Breast epithelium (tissue), 4 donors: ENCODE measurements around the gene GPSM3. TPM values are rescaled to one million over a fixed set of nuclear protein-coding genes. Genes with fewer than 3 reads are reported as not detected.
"Not testable (repeated sequence)": the region's sequence is repeated elsewhere in the genome, so short reads cannot be mapped to it uniquely, and the experiment has no call there.

Experiments
- DNase-seq, 2 donors: peaks; one replicate each; pipeline ENCODE4 v3.0.0-alpha.2; 2019; ENCODE audit warnings: low spot score in 2 of 2
- H3K27ac ChIP-seq, 2 donors: fragments of 200-600 bp; sonication (generic) in 1 of 2; one replicate each; pipeline ENCODE4 v1.5.1; 2016 to 2019; ENCODE audit warnings: mild to moderate bottlenecking in 1 of 2
- H3K27me3 ChIP-seq, 2 donors: fragments of 200-600 bp; sonication (generic) in 1 of 2; one replicate each; pipeline versions ENCODE4 v1.5.1 to v1.6.0; 2017 to 2019; ENCODE audit warnings: control low read depth in 1 of 2, mild to moderate bottlenecking in 1 of 2
- H3K36me3 ChIP-seq: fragments of 200-600 bp; one replicate; pipeline ENCODE4 v1.5.1; 2019
- H3K4me1 ChIP-seq, 2 donors: fragments of 200-600 bp; sonication (generic); one replicate each; pipeline ENCODE4 v1.5.1; 2016 to 2019; ENCODE audit warnings: control low read depth in 1 of 2
- H3K4me3 ChIP-seq, 3 donors: fragments of 200-600 bp; sonication (generic); 1 replicate in 2 of 3; 2 replicates in 1 of 3; pipeline ENCODE4 v1.5.1; 2016 to 2019; ENCODE audit warnings: mild to moderate bottlenecking in 3 of 3, moderate library complexity in 2 of 3
- H3K9me3 ChIP-seq, 2 donors: fragments of 200-600 bp; sonication (generic) in 1 of 2; one replicate each; pipeline ENCODE4 v1.5.1; 2016 to 2019; ENCODE audit warnings: control low read depth in 1 of 2
- POLR2AphosphoS5 ChIP-seq, 3 donors: sonication (generic); formaldehyde crosslinking; IDR thresholded peaks; one replicate each; pipeline ENCODE4 v1.6.1; 2017; ENCODE audit warnings: antibody characterized with exemption in 3 of 3
- intact Hi-C: fragments of 100-400 bp; cut with DNase I; formaldehyde crosslinking; loops from one replicate; pipeline ENCODE4 v1.15.1; 2023; ENCODE audit warnings: low total_unique reads
- total RNA-seq, 3 donors: library from RNA; depleted of rRNA; stranded (reverse); fragments of >200 nt; gene quantifications; one replicate each; pipeline ENCODE4 v1.1.0, GENCODE V29; 2016
- TF ChIP-seq, protein P1 (sequence below), 3 donors: fragments of 450-650 bp; IDR thresholded peaks; one replicate each; pipeline ENCODE4 v1.5.1; 2016 to 2017; ENCODE audit warnings: antibody characterized with exemption in 3 of 3, mild to moderate bottlenecking in 3 of 3, moderate library complexity in 3 of 3

GPSM3 gene
- total RNA-seq, 3 donors from 2014 or later = 8.2 to 18.2 (median 11.3) TPM

- H3K27me3 ChIP-seq = no peaks in the 10 kb centered on the region
These were observed 45.8 kb downstream of the GPSM3 start for GRCh38 chr6:32146687-32147086.

DNA sequence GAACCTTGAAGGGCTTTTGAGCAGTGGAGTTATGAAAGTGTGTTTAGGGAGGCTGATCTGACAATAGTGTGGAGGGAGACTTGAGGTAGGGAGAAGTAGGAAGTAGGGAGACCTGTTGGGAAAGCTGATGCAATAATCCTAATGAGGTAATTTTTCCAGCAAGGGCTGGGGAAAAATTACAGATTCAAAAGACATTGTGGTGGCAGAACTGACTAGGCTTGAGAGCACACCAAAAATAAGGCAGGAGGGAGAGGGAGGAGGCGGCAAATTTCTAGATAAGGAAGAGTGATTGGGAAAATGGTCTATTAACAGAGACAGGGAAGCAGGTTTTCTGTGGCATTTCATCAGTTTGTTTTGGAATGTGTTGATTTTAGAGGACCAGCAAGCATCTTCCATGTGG, 46.2 kb downstream of the GPSM3 start:
- Histone ChIP-seq H3K9me3 (no peaks in the 10 kb centered on the region), H3K4me3 (no peak overlapping the region), H3K27me3 (no peaks in the 10 kb centered on the region), H3K4me1 (no peaks in the 10 kb centered on the region), H3K36me3 (no peaks in the 10 kb centered on the region), H3K27ac (no peak overlapping the region)
- TF ChIP-seq, protein P1, sequence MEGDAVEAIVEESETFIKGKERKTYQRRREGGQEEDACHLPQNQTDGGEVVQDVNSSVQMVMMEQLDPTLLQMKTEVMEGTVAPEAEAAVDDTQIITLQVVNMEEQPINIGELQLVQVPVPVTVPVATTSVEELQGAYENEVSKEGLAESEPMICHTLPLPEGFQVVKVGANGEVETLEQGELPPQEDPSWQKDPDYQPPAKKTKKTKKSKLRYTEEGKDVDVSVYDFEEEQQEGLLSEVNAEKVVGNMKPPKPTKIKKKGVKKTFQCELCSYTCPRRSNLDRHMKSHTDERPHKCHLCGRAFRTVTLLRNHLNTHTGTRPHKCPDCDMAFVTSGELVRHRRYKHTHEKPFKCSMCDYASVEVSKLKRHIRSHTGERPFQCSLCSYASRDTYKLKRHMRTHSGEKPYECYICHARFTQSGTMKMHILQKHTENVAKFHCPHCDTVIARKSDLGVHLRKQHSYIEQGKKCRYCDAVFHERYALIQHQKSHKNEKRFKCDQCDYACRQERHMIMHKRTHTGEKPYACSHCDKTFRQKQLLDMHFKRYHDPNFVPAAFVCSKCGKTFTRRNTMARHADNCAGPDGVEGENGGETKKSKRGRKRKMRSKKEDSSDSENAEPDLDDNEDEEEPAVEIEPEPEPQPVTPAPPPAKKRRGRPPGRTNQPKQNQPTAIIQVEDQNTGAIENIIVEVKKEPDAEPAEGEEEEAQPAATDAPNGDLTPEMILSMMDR (IDR thresholded peaks at IDR 0.05) = no peak
- TF ChIP-seq POLR2AphosphoS5 (IDR thresholded peaks at IDR 0.05) = no peak
- intact Hi-C loops = no loop called here
- DNase-seq = no peak

More at GRCh38 chr6:32146687-32147086, 45.8 kb downstream of the GPSM3 start:
- H3K27ac ChIP-seq = no peak overlapping the region
- H3K4me1 ChIP-seq = no peaks in the 10 kb centered on the region
- intact Hi-C loops = no loop called here
- no peak overlapping the region for H3K4me3 ChIP-seq
- no peak for DNase-seq
- no peaks in the 10 kb centered on the region for H3K9me3 ChIP-seq
- no peaks in the 10 kb centered on the region for H3K36me3 ChIP-seq
- TF ChIP-seq, protein P1 (IDR thresholded peaks at IDR 0.05) = no peak
- TF ChIP-seq POLR2AphosphoS5 (IDR thresholded peaks at IDR 0.05) = no peak

DNA sequence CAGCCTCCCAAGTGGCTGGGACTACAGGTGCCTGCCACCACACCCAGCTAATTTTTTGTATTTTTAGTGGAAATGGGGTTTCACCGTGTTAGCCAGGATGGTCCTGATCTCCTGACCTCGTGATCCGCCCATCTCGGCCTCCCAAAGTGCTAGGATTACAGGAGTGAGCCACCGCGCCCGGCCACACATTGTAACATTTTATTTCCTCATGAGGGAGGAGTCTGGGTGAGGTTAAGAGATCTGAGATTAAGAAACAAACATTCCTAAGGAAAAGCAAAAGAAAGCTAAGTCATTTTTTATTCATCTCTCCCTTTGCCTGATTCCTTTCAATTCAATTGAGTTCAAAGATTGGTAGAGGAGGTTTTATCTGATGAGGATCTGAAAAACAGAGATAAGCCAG, 48.2 kb downstream of the GPSM3 start:
- intact Hi-C loops, H3K27ac ChIP-seq, H3K27me3 ChIP-seq, DNase-seq, H3K4me1 ChIP-seq, H3K9me3 ChIP-seq, H3K36me3 ChIP-seq, H3K4me3 ChIP-seq: not testable (repeated sequence)

Other genes starting within 250 kb of the GPSM3 start
- 100 to 1,000 TPM in 2 of 3 donors, 10 to 100 TPM in 1; 36.3 to 177 (median 130) TPM for gene CFB, start 246.5 kb downstream of the GPSM3 start, total RNA-seq
- gene NELFE, start 233.7 kb downstream of the GPSM3 start, total RNA-seq = 10 to 100 TPM; 77.3 to 92.7 (median 90.1) TPM
- 10 to 100 TPM; 30.7 to 46.5 (median 43.9) TPM for gene SKIC2, start 233.5 kb downstream of the GPSM3 start, total RNA-seq
- gene DXO, start 220.5 kb downstream of the GPSM3 start, total RNA-seq = 10 to 100 TPM; 12.0 to 28.4 (median 22.0) TPM
- 100 to 1,000 TPM in 2 of 3 donors, 1 to 10 TPM in 1; 7.2 to 275 (median 230) TPM for gene C4A, start 210.6 kb downstream of the GPSM3 start, total RNA-seq
- gene C4B, start 177.8 kb downstream of the GPSM3 start, total RNA-seq = 100 to 1,000 TPM in 2 of 3 donors, 1 to 10 TPM in 1; 5.6 to 323 (median 298) TPM
- 10 to 100 TPM in 1 of 3 donors, 1 to 10 TPM in 1, not detected in 1; 1.6 to 14.1 TPM for gene CYP21A2, start 154.2 kb downstream of the GPSM3 start, total RNA-seq
- gene TNXB, start 83.3 kb downstream of the GPSM3 start, total RNA-seq = 100 to 1,000 TPM in 1 of 3 donors, 10 to 100 TPM in 2; 32.9 to 109 (median 89.8) TPM
- 10 to 100 TPM; 37.0 to 44.8 (median 43.6) TPM for gene ATF6B, start 64.4 kb downstream of the GPSM3 start, total RNA-seq
- gene FKBPL, start 62.4 kb downstream of the GPSM3 start, total RNA-seq = 1 to 10 TPM; 2.6 to 4.1 (median 2.7) TPM
- gene PRRT1, start 40.7 kb downstream of the GPSM3 start, total RNA-seq = 1 to 10 TPM in 2 of 3 donors, under 1 TPM in 1; 0.48 to 2.8 (median 1.3) TPM
- gene PPT2, start 38.5 kb downstream of the GPSM3 start, total RNA-seq = 10 to 100 TPM; 18.4 to 59.6 (median 28.5) TPM
- 10 to 100 TPM; 10.2 to 19.6 (median 11.8) TPM for gene EGFL8, start 28.0 kb downstream of the GPSM3 start, total RNA-seq
- gene AGPAT1, start 16.6 kb downstream of the GPSM3 start, total RNA-seq = 10 to 100 TPM; 25.8 to 33.8 (median 30.6) TPM
- 10 to 100 TPM; 56.3 to 78.0 (median 70.5) TPM for gene RNF5, start 14.2 kb downstream of the GPSM3 start, total RNA-seq
- gene AGER, start 8.4 kb downstream of the GPSM3 start, total RNA-seq = 1 to 10 TPM; 1.3 to 2.6 (median 1.8) TPM
- 10 to 100 TPM; 32.3 to 61.6 (median 48.5) TPM for gene PBX2, start 2.4 kb downstream of the GPSM3 start, total RNA-seq
- 10 to 100 TPM; 20.8 to 47.9 (median 23.8) TPM for gene NOTCH4, start 31.4 kb upstream of the GPSM3 start, total RNA-seq
- not detected for gene TSBP1, start 179.3 kb upstream of the GPSM3 start, total RNA-seq
- not detected for gene BTNL2, start 214.5 kb upstream of the GPSM3 start, total RNA-seq
- gene HLA-DRA, start 247.2 kb upstream of the GPSM3 start, total RNA-seq = 100 to 1,000 TPM; 237 to 259 (median 238) TPM